ENCODE measurements around the gene ADARB2. TPM values are rescaled to one million over a fixed set of nuclear protein-coding genes. Genes with fewer than 3 reads are reported as not detected.

Gene ADARB2
- total RNA-seq, 2 donors from 2014 or later = 8.0 to 12.2 TPM

DNA sequence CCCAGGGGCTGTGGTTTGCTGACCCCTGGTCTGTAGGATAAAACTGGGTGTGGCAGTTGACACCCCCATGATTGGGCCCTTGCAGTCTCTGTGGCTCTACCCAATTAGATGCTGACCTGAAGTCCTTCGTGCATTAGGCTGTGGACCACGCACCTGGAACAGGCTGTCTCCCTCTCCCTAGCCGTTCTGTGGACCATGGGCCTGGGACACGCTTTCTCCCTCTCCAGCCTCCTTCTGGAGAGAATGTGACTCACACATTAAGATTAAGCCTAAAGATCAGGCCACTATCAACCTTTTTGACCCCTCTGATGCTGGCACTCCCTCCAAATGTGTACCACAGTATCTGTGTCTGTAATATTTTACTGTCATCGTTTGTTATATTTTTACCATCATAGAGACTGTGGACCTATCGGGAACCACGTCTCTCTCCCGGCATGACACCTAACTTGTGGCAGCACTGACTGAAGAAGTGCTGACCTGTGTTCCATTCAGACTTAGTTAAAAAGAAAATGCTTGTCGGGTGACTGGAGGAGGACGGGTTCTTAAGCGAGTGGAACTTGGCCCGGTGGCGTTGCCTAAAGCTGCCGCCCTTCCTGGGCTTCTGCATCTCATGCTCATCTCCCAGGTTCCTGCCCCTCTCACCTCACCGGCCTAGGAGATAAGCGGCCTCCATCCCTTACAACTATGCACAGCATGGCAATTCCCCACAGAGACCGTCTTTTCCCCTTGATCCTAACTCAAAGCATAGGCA lies 588.3 kb downstream of the ADARB2 start:
- DNase-seq (no peak), ATAC-seq (no peak)
- no peaks in the 10 kb centered on the region for H3K27me3 ChIP-seq
- H3K4me3 ChIP-seq = no peak overlapping the region
- intact Hi-C loops (cut with DNase I) = no loop called here
- no peaks in the 10 kb centered on the region for H3K9me3 ChIP-seq
- no peak overlapping the region for H3K27ac ChIP-seq
- TF ChIP-seq CTCF (IDR thresholded peaks at IDR 0.05) (no peak), POLR2A (IDR thresholded peaks at IDR 0.05) (no peak)
- peaks cover 23% of the 10 kb centered on the region for H3K4me1 ChIP-seq
- 84 to 90% methylated on average over 17 of the region's 17 CpGs for WGBS, 2 donors
- no peaks in the 10 kb centered on the region for H3K36me3 ChIP-seq (replicated peaks in 1 of 2; ENCODE audit: insufficient read depth in 1 of 2, low read depth in 2 of 2)

GRCh38 chr10:1147810-1148209 lies 589.5 kb downstream of the ADARB2 start:
- Histone ChIP-seq H3K27ac (no peak overlapping the region), H3K36me3 (replicated peaks in 1 of 2; ENCODE audit: insufficient read depth in 1 of 2, low read depth in 2 of 2) (no peaks in the 10 kb centered on the region), H3K9me3 (no peaks in the 10 kb centered on the region), H3K4me3 (no peak overlapping the region), H3K27me3 (no peaks in the 10 kb centered on the region), H3K4me1 (peaks cover 23% of the 10 kb centered on the region)
- intact Hi-C loops (cut with DNase I) = no loop called here
- DNase-seq (no peak), ATAC-seq (no peak)
- WGBS, 2 donors = 73 to 90% methylated on average over 3 to 4 of the region's 5 CpGs
- TF ChIP-seq POLR2A (IDR thresholded peaks at IDR 0.05) = no peak
- TF ChIP-seq CTCF (IDR thresholded peaks at IDR 0.05) = no peak

GRCh38 chr10:1142596-1142995 lies 594.7 kb downstream of the ADARB2 start:
- 43 to 44% methylated on average over 3 of the region's 3 CpGs for WGBS, 2 donors
- Histone ChIP-seq H3K9me3 (no peaks in the 10 kb centered on the region), H3K27ac (no peak overlapping the region), H3K4me3 (no peak overlapping the region), H3K27me3 (no peaks in the 10 kb centered on the region), H3K36me3 (replicated peaks in 1 of 2; ENCODE audit: insufficient read depth in 1 of 2, low read depth in 2 of 2) (no peaks in the 10 kb centered on the region), H3K4me1 (no peaks in the 10 kb centered on the region)
- no peak for DNase-seq
- intact Hi-C loops (cut with DNase I) = no loop called here
- no peak for ATAC-seq
- no peak for TF ChIP-seq POLR2A (IDR thresholded peaks at IDR 0.05)
- peak in 3 of 7 experiments; percentile 5 to 12 (median 8) for TF ChIP-seq CTCF (IDR thresholded peaks at IDR 0.05)

GRCh38 chr10:1141701-1142100 lies 595.6 kb downstream of the ADARB2 start:
- no peak for DNase-seq
- 90% methylated on average over 6 to 11 of the region's 11 CpGs for WGBS, 2 donors
- intact Hi-C loops (cut with DNase I) = no loop called here

More at GRCh38 chr10:1141701-1142100, 595.6 kb downstream of the ADARB2 start:
- H3K27ac ChIP-seq = no peak overlapping the region
- no peaks in the 10 kb centered on the region for H3K27me3 ChIP-seq
- no peak overlapping the region for H3K4me3 ChIP-seq
- TF ChIP-seq POLR2A (IDR thresholded peaks at IDR 0.05) (no peak), CTCF (IDR thresholded peaks at IDR 0.05) (no peak)
- H3K4me1 ChIP-seq = no peaks in the 10 kb centered on the region
- H3K36me3 ChIP-seq (replicated peaks in 1 of 2; ENCODE audit: insufficient read depth in 1 of 2, low read depth in 2 of 2) = no peaks in the 10 kb centered on the region
- H3K9me3 ChIP-seq = no peaks in the 10 kb centered on the region
- no peak for ATAC-seq
